GM19463 (cell line): Measurements from ENCODE around the gene LGALS1.
A peak's percentile ranks its signal among the peaks of the same experiment; 100 is the strongest.

Experiments used
- ATAC-seq: cut with Tn5 transposase; IDR thresholded peaks from one replicate; pipeline ENCODE4 v1.9.1; 2021; ENCODE audit warnings: mild to moderate bottlenecking, moderate library complexity; ENCODE audit not compliant: unreplicated experiment

The LGALS1 gene

DNA sequence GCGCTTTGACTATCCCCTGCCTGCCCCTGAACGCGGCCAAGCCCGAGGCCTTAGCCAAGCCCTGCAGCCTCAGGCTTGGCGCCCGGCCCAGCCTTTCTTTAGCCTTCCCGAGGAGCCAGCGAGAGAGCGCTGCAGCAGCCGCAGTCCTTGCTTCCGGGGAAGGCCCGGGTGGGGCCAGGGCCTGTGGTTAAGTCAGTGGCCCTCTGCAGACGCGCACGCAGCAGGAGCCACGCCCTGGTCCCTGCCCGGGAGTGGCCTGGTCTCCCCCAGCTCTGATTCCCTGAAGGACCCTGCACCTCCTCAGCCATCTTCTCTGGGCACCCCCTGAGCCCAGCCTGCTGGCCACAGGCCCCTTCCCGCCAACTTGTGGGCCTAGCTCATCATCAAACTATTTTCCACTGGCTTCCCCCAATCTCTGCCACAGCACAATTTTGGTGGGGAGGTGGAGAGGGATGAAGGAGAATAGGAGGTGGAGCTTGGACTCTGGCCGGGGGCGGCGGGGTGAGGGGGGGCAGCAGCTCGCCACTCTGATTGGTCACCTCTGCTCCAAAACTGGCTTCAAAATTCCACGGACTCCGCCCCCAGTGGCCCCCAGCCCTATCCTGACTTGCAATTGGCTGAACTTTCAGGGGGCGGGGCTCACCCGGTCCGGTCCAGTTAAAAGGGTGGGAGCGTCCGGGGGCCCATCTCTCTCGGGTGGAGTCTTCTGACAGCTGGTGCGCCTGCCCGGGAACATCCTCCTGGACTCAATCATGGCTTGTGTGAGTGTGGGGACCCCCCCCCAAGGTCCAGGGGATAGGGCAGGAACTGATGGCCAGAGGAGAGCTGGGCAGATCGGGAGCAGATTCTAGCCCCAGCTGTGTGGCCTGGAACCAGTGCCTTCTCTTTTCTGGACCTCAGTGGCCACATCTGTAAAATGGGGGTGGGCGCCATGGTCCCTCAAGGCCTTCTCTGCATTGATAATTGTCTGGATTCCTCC lies at the start of gene LGALS1:
Gene LGALS1, plus strand, starts transcription at position 686 of the 979 bp plus-strand sequence. Its CDS starts 67 bp downstream, at position 753.
- no peak for ATAC-seq

DNA sequence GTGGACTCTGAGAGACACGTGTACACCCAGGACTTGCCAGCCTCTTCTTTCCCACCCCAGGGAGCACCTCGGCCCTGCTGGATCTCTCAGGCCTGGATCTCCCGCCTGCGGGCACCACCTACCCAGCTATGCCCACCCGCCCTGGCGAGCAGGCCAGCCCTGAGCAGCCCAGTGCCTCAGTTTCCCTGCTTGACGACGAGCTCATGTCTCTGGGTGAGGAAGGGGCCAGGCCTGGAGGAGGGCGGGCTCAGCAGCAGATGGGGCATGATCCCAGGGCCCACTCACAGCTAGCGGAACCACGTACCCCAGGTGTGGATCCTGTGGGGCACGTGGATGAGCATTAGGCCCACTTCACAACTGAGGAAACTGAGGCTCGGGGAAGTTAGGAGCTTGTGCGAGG lies 49.7 kb upstream of the LGALS1 start:
- ATAC-seq = no peak

DNA sequence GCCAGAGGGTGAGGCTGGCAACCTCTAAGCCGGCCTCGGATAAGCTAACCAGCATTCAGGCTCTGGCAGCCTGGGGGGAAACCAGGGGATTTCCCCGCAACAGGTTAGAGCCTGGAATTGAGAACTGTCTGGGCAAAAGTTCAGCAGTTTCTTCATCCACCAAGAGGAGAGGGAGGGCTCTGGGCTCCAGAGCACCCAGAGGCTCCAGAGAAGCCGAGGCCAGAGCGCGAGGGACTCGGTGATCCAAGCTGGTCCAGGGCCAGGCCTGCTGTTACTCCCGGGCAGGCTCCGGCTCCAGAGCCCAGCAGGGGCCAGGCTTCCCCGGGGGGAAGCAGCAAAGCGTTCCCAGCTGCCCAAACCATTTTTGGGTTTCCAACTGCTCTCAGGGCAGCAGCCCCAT lies 49.3 kb upstream of the LGALS1 start:
- no peak for ATAC-seq

DNA sequence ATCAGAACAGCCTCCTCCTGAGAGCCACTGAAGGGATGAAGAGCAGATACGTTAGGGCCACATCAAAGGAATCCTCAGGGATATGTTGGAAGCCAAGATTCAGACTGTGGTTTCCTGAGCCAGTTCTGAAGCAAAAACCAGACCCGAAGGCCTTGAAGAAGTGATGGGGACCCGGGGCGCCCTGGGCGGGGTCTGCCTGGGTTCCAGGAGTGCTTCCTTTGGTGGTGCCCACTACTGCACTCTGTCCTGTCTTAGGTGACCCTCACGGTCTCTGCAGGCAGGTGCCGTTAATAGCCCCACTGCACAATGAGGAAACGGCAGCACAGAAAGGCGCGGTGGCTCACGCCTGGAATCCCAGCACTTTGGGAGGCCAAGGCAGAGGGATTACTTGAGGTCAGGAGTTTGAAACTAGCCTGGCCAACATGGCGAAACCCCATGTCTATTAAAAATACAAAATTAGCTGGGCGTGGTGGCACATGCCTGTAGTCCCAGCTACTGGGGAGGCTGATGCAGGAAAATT lies 48.8 kb upstream of the LGALS1 start:
- ATAC-seq = no peak

DNA sequence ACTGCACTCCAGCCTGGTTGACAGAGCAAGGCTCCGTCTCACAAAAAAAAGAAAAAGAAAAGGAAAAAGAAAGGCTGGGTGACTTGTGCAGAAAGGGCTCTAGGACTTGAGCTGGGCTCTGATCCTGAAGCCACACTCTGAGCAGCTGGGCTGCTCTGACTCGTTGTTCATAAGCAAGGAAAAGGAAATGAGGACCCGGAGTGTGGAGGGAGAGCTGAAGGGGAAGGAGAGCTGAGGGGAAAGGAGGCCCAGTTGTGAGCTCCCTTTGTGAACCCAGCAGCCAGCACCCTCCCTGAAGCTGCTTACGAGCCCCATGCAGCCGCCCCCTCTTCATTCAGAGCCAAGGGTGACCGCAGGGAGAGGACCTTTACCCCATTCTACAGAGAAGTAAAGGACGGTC lies 48.3 kb upstream of the LGALS1 start:
- no peak for ATAC-seq

DNA sequence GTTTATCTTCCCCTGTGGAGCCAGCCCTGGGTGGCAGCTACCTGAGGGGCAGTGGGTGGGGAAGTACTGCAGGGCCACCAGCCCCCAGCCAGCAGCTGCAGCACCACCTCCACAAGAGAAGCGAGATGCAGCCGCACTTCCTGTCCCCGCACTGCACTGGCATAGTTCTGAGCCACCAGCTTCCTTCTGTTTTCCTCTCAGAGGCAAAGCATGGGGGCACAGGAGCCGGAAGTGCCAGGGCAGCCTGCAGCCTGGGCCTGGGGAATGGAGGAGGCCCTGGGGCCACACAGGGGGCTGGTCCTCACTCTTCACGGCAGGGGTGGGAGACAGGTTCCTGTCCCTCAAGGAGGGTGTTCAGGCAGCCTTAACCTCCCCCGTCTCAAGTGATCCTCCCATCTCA lies 47.9 kb upstream of the LGALS1 start:
- no peak for ATAC-seq

DNA sequence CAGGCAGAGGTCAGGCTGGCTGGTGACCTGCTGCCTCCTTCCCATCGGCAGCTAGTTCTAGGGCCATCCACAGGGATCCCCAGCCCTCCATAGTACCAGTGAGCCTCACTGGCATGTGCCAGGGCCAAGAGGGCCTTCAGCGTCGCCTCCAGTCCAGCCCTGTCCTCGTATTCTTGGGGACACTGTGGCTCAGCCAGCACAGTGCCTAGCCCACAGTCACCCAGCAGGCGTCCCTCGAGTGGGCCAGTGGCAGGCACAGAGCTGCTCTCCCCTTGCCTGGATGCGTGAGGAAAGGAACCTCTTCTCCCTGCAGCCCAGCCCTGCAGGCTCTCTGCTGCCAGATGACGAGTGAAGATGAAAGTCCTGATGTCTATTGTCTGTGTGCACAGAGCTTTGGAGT lies 46.6 kb upstream of the LGALS1 start:
- ATAC-seq = no peak

DNA sequence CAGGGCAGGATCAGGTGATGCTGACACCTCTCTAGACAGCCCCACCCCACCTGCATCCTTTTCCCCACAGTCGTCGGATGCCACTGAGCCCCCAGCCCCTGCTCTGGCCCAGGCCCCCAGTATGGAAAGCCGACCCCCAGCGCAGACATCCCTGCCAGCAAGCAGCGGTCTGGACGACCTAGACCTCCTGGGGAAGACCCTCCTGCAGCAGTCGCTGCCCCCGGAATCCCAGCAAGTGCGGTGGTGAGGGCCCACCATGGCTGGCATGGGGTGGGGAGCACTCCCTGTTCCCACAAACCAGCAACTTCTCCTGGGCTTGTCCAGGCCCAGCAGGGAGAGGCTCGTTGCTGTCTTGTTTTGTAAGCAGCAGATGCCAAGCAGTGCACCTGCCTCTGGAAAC lies 45.5 kb upstream of the LGALS1 start:
- ATAC-seq = no peak

DNA sequence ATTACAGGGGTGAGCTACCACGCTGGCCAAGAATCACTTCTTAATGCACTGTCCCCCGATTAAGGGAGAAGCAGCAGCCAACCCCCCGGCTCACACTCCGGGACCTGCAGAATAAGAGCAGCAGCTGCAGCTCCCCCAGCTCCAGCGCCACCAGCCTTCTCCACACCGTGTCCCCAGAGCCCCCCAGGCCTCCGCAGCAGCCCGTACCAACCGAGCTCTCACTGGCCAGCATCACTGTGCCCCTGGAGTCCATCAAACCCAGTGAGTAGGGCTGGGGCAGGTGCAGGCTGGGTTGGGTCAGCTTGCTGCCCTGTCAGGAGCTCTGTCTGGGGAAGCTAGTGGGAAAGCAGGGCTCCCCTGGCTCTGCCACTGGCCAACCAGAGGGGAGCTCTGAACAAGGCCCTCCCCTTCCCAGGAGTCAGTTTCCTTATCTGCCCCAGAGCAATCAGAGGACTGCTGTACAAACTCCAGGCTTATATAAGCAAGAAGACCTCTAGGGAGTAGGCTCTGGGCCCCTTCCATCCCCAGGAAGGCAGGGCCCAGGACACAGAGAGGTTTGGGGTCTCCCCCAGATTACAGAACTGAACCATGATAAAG lies 44.5 kb upstream of the LGALS1 start:
- no peak for ATAC-seq

DNA sequence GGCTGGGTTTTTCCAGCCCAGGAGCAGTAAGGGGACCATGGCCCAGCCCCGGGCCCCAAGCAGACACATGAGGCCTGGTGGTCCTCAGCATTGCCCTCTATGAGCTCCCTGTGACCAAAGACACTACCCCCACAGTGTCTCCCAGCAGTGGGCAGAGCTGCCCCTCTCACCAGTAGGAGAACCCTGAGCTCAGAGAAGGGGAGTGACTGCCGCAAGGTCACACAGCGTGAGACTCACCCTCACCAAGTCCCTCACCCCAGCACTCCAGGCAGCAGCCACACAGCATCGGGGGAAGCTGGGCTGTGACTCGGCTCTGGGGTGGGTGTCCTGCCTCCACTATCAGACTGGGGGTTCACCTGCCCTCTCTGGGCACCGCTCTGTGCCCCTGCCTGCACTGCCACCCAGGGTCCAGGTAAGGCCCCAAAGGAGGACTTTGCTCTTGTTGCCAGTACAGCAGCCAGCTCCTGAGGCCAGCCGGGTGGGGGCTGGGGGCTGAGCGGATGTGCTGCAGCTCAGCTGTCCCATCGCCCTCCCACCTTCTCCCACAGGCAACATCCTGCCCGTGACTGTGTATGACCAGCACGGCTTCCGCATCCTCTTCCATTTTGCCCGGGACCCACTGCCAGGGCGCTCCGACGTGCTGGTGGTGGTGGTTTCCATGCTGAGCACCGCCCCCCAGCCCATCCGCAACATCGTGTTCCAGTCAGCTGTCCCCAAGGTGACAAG lies 43.8 kb upstream of the LGALS1 start:
- ATAC-seq = no peak

DNA sequence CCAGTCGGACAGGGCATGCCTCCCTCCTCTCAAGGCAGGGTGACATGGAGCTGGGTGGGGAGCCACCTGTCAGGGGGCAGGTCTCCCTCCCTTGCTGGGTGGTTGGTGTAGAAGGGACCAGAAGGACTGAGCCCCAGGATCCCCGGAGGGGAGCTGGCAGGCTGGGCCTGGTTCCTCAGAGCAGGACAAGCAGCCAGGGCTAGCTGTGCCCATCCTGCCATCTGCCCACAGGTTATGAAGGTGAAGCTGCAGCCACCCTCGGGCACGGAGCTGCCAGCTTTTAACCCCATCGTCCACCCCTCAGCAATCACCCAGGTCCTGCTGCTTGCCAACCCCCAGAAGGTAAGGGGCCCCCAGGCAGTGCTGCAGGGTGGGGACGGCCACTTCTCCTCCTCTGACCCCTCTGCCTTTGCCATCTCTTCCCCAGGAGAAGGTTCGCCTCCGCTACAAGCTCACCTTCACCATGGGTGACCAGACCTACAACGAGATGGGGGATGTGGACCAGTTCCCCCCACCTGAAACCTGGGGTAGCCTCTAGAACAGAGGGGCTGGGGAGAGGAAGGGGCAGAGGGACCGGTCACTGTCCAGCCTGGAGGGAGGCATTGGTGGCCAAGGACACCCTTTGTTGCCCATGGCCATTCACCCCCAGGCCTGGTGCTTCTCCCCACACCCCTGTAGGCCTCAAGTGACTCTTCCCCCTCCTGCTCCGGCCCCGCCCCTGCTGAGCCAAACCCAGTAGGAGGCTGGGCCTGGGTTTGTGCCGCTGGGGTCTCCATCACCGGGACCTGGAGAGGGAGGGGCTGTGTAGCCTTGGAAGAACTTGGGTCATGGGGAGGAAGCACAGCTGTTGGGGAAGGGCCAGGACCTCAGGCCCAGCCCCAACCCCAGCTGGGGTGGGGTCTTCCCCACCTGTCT lies 43.0 kb upstream of the LGALS1 start:
- peak; percentile 11 for ATAC-seq

DNA sequence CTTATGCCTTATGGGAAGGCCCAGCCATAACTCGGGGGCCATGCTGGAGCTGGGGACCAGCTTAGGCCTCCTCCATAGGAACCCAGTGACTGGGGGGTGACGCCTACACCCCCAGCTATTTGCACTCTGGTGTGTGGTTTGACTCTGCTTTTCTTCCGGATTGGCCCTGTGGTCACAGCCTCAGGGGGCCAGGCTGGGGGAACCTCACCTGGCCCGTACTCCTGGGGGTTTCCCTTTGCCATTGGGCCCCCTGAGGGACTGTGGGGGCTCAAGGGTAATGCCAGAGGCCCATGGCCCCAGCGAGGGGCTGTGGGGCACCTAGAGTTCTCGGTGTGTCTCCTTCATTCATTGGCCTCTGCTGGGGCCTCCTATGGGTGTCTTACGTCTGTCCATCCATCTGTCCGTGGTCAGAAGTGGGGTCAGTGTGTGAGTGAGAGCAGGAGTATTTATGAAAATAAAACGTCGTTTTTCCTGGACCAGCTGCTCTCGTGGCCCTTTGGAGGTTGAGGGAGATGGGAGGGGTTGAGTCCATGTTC lies 42.3 kb upstream of the LGALS1 start:
- peak; percentile 52 for ATAC-seq

DNA sequence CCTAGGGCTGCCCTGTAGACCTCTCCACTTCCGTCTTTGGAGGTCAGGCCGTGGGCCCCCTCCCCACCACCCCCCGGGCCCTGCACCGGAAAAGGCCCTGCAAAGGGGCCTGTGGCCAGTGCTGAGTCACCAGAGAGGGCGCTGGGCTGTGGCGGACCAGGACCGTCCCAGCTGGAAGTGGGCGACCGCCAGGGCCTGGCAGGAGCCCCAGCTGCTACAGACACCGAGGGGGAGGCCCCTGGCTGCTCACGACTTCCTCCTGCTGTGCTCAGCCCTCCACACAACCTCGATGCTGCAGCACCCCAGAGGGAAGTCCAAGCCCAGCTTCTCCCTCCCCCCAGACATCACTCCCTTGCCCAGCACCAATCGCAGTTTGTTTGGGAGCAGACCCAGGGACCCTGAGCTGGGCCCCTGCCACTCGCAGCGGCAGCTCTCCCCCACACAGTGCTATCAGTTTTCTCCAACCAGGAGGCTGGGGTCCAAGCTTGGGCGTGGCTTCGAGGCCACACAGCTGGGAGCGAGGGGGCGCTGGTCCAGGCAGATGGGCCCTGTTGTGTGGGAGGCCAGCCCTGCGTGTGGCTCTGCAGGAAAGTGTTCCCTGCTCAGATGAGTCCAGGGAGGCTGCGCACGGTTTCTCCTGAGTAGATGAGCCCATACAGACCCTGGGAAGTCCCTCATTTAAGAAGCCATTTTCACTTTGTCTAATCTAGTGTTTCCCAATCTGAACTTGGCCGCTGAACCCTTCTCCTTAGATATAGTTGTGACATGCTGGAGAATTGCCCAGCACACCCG lies 41.6 kb upstream of the LGALS1 start:
- peak; percentile 53 for ATAC-seq

DNA sequence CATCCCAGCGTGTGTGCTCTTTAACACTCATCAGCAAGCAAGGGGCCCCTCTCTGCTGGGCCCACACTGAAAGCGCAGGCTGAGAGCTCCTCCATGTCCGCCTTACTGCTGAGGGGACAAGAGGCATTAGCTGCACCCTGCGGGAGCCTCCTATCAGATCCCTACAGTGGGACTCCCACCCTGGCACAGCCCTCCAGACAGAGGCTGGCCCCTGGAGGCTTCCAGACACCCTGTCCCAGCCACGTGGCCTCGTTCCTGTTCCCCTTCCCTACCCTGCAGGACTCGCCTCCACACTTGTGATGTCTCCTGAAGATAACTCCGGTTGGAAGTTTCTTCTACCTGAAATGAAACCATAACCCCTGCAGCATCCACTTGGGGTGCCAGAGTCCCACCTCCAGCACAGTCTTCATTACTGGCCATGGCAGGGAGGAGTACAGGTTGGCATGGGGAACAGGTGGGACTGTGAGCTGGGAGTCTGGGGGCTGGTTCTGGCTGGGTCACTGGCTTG lies 41.0 kb upstream of the LGALS1 start:
- ATAC-seq = no peak

DNA sequence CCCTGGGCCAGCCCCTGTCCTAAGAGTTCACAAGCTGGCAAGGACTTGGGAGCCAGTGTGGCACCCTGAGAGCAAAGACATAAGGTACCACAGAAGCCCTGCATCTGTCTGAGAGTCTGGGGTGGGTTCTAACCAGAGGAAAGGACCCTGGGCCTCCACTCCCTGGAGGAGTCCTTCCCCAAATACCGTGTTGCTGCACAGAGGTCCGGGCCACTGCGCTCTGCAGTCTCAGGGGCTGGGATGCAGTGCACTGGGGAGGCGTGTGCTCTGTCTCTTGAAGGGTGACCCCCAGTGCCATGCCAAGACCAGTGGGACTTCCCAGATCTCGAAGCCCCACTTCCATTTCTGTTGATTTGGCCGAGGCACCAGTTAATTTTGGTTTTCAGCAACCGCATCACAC lies 40.3 kb upstream of the LGALS1 start:
- no peak for ATAC-seq

DNA sequence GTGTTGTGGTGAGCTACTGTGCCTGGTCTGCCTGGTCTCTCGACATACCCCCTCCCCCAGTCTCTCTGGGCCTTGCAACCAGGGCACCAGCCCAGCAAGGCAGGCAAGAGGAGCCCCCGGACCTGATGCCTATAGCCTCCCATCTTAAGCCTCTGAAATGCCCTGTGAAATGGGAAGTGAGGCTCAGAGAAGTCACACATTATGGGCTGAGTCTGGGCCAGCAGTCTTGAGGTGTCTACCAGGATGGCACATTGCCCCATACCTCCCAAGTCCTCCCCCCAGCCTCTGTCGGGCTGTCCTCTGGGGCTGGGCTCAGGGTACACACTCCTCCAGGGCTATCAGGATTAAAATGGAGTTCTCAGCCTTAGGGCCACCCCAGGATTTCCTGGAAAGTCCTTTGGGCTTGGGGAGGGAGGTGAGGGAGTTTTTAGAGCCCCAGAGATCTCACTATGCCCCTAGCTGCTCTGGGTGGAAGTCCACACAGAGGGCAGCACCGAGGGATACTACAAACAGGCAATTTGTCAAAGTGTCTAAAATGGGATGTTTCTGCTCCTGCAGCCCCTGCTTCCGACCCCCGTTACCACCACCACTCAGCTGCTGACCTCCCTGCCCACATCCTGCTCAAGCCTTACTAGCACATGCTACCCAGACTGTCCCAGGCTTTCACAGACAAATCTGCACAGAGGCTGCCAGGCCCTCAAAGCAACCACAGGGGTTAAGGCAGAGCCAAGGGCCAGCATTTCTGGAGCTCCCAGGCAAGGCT lies 39.1 kb upstream of the LGALS1 start:
- no peak for ATAC-seq

DNA sequence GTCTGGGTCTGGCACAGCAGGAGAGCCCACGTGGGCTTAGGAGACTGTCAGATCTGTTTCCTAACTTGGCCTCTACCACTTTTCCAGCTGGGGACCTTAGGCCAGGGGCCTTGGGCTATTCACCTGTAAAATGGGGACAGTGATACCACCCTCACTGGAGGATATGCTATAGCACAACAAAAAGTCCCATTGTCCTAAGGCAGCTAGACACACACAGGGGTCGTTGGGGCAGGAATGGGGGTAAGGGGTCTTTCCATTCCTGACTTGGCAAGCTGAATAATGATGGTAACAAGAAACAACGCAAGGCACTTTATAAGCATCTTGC lies 38.5 kb upstream of the LGALS1 start:
- no peak for ATAC-seq

DNA sequence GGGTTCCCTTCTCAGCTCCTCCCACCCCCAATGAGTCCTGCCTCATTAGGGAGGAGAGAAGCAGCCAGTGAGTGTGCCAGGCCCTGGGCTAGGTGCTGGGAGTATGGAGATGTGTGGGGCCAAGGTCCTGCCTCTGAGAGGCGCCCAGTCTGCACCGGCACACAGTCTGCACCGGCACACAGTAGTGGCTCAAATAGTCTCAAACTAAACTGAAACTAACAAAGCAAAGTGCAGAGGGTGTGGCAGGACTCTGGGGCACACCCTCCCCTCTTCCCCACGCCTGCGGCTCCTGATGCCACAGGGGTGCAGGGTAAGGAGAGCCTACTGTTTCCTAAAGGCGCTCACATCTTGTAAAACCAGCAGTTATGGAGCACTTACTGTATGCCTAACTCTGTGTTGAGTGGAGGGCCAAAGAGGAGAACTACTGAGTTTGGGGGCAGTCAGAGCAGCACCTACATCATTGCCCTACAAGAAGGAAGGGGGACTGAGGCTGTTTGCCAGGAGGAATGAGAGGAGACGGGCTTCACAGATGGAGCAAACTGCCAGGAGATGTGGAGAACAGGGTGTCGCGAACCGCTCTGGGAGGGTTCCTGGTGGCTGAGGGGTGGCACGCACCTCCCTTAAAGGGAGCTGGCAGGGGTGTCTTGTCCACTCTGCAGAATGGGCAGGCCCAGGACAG lies 36.9 kb upstream of the LGALS1 start:
- ATAC-seq = no peak
